GM19468 (cell line): Measurements from ENCODE around the gene TUBB6.
A peak's percentile ranks its signal among the peaks of the same experiment; 100 is the strongest.

ENCODE experiments used
- ATAC-seq: cut with Tn5 transposase; IDR thresholded peaks from one replicate; pipeline ENCODE4 v1.9.1; 2021; ENCODE audit warnings: mild to moderate bottlenecking, moderate library complexity, moderate number of reproducible peaks; ENCODE audit not compliant: unreplicated experiment; ENCODE audit errors: extremely low read depth

The TUBB6 gene

GRCh38 chr18:12307701-12308385 is at the start of gene TUBB6:
TUBB6 (plus strand) TSS chr18:12308241; CDS start chr18:12308293, 52 bp downstream.
- ATAC-seq: peak; percentile 18

DNA sequence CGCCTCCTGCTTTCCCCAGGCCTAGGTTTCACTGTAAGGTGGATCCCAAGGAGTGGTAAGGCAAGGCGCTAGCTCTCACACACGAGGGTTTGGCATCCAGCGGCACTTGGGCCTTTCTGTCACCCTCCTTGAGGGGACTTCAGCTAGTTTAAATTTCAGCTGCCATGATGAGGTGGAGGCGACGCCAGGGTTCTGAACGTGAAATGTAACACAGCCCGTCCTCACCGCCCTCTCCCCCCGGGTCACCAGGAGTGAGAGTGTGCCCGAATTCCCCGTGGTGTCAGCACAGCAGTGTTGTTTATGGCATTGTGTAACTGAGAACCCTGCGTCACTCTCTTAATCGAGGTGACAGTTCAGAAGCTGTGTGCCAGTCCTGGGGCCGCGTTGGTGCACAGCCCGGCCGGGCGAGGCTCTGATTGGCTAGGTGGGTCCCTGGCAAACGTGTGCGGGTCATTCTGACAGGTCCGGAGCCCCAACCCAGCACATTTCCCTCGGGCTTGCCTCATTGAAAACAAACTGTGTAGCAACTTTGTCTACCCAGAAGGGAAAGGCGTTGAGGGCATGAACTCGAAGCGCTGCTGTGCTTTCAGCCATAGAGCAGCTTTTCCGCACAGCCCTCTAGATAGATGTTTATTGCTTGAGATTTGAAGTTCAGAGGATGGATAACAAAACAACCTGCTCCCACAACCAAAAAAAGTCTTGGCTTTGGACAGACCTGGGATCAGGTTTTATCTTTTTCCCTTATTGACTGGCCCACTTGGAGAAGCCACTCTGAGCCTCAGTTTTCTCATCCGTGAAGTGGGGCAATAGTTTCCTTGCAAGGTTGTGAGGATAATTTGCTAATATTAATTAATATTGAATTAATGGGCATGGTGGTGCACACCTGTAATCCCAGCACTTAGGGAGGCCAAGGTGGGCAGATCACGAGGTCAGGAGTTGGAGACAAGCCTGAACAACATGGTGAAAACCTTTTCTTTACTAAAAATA is 49.0 kb upstream of the TUBB6 start:
- ATAC-seq: no peak

DNA sequence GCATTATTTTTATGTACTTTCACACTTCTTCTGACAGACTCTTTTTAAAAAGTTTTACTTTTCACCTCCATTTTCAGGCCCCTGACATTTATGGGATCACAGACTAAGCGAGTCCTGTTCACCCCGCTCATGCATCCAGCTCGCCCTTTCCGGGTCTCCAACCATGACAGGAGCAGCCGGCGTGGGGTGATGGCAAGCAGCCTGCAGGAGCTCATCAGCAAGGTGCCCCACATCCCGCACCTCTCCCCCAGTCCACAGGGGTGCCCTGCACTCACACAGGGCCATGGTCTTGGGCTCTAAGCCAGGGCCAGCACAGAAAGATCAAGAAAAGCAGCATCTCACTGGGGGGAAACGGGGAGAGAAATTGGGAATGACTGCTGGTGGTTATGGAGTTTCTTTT is 45.3 kb upstream of the TUBB6 start:
- ATAC-seq: no peak

GRCh38 chr18:12264864-12265263 is 43.2 kb upstream of the TUBB6 start:
- no peak for ATAC-seq

DNA sequence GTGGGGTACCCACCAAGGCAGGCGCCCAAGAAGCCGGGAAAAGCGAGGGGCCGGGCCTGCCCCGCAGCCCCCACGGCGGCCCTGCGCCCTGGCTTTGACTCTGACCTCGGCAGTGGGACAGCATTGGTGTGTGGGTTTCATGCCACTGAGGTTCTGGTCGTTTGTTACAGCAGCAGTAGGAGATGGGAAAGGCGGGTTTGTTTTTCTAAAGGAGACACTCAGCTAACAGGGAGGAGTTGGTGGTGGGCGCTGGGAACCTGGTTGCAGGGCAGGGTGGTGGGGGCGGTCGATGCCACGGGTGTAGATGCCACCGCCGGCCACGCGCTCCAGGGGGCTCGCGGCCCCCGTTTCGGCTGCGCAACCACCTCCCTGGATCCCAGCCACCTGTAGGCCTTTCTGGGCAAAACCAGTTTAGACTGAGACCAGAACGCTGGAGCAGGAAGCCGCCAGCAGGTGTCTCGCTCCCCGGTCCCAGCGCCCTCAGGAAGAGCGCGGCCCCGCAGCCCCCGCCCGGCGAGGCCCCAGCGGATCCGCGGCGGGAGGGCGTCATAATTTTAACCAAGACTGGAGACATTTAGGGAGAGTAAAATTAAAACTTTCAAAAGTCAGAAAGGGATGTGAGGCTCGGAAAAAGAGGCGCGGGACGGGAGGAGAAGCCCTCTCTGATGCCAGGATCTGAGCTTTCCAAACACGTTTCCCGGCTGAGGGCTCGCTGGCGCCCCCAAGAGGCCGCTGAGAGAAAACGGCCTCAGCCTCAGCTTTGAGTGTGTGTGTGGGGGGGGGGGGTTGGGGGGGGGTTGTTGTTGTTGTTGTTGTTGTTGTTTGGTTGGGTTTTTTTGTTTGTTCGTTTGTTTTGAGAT is 36.4 kb upstream of the TUBB6 start:
- ATAC-seq: no peak

DNA sequence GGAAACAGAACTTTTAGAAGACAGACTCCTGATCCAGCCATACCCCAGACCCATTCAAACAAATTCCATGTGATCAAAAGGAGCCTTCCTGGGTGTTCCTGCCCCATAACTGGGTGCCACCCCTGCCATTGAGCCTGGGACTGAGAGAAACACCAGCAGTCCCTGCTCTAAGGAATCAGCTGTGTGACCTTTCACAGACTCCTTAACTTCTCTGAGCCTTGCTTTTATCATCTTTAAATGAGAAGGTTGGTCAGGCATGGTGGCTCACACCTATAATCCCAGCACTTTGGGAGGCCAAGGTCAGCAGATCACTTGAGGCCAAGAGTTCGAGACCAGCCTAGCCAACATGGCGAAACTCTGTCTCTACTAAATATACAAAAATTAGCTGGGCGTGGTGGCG is 33.2 kb upstream of the TUBB6 start:
- ATAC-seq: no peak

DNA sequence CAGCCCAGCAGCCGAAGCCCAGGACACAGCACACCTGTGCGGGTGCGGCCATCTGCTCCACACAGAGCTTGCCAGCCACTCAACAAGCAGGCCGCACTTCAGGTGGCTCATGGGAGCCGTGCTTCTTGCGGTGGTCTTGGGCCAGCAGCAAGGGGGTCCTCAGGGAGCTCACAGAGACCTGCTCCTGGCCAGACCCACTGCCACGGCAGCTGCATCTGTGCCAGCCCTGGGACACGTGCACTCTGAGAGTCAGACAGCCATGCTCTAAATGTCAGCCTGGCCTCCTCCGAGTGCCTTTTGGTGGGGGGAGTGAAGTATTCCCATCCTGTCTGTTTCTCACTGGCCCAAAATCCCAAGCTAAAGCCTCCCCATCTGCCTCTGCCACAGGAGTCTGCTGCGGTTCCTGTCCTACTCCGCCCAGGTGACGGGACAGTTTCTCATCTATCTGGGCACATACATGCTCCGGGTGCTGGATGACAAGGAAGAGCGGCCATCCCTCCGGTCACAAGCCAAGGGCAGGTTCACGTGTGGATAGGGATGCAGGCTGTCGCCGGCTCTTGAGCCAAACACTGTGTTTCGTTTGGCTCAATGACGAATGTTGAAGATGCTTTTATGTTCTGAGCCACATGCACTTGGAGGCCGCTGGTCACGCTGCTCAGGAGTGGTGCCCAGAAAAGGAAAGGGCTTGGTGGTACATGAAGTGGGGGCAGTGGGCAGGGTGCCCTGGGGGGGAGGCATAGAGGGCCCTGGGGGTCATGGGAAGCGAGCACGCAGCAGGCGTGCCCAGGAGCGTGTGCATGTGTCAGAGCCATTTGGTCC is 31.1 kb upstream of the TUBB6 start:
- no peak for ATAC-seq

DNA sequence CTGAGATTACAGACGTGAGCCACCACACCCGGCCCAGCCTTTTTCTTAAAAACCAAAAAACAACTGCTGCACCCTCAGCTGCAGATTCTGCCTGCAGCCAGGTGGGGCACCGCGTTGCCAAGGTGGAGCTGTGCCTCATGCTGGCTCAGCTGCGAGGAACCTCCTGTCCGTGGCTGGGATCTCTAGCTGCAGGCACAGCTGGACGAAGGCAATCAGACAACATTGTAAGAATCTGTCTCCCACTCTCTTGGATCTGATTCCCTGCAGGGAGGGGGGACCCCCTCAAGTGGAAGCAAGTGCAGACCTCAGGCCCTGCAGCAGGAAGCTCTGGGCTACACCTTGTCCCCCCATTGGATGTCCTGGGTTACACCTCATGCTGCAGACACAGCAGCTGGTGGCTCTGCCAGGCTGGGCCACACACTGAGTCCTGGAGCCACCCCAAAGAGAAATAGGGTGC is 29.8 kb upstream of the TUBB6 start:
- no peak for ATAC-seq

- ATAC-seq: no peak
Observed at GRCh38 chr18:12278741-12279682, 29.0 kb upstream of the TUBB6 start.

GRCh38 chr18:12279781-12280531 is 28.1 kb upstream of the TUBB6 start:
- no peak for ATAC-seq

DNA sequence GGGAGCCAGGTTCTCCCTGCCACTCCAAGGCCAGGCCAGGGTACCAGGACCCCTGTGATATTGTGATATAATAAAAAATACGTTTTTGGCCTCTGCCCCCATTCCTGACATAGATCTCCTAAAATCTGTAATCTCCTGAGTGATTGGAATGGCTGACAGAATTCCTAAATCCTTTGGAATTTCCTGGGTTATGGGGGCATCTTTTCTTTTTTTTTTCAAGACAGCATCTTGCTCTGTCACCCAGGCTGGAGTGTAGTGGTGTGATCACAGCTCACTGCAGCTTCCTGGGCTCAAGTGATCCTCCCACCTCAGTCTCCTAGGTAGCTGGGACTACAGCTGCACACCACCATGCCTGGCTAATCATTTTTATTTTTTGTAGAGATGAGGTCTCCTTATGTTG is 26.2 kb upstream of the TUBB6 start:
- no peak for ATAC-seq

GRCh38 chr18:12282442-12283039 is 25.5 kb upstream of the TUBB6 start:
- ATAC-seq: no peak

GRCh38 chr18:12283256-12283655 is 24.8 kb upstream of the TUBB6 start:
- no peak for ATAC-seq

DNA sequence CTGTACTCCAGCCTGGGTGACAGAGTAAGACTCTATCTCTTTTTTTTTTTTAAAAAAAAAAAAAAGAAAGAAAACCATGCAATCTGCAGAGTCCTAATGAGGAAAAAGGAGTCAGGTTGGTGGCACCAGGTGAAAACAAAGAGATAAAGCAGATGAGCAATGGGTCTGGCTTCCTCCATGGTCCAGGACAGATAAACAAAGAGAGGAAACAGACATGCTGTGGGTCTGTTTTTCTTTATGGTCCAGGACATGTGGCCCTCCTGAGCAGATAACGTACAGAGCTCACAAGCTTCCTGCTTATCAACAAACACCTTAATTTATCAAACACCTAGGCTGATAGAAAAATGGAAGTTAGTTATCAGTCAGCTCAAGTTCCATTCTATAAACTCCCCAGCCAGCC is 24.4 kb upstream of the TUBB6 start:
- no peak for ATAC-seq

DNA sequence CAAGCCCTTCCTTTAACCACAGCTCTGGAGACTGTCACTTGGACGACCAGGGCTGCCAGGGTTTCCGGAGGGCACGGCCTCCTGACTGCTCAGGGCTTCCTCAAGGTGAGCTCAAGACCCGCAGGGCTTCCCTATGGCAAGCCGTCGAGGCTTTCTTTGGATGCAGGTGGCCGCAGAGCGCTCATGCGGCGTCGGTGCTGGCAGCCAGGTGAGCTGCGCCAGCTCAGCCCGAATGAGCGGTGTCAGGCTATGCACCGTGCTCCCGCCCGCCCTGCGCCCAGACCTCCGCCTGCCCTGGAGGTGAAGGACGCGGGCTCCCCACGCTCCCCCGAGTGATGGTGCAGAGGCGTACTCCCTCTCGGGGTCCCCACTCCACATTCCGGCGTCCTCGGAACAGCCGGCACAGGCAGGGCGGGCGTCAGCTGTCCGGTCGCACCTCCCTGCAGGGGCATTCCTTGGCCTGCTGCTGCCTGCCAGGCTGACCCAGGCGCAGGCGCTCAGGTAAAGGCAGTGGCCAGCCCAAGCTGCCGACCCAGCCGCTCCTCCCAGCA is 20.8 kb upstream of the TUBB6 start:
- no peak for ATAC-seq

GRCh38 chr18:12287684-12288402 is 20.2 kb upstream of the TUBB6 start:
- ATAC-seq: no peak

GRCh38 chr18:12288403-12288755 is 19.7 kb upstream of the TUBB6 start:
- ATAC-seq: no peak
